Hepatocyte (in vitro differentiated cells): ENCODE measurements around the gene C19orf38.

ENCODE experiments used
- EZH2 ChIP-seq: fragments of 200-600 bp; sonication (generic); IDR thresholded peaks from 2 replicates; pipeline ENCODE4 v1.6.1; 2016; ENCODE audit warnings: antibody characterized with exemption, mild to moderate bottlenecking, borderline replicate concordance
- EZH2phosphoT487 ChIP-seq: fragments of 200-600 bp; sonication (generic); IDR thresholded peaks from one replicate; pipeline ENCODE4 v1.6.1; 2018; ENCODE audit warnings: antibody characterized with exemption, mild to moderate bottlenecking, low read depth, moderate library complexity; ENCODE audit not compliant: unreplicated experiment, severe bottlenecking
- TF ChIP-seq, protein P1 (sequence below): fragments of 200-600 bp; sonication (generic); IDR thresholded peaks from 2 replicates; pipeline ENCODE4 v1.5.1; 2016; ENCODE audit warnings: antibody characterized with exemption, mild to moderate bottlenecking; ENCODE audit not compliant: poor library complexity

- TF ChIP-seq, protein P1, sequence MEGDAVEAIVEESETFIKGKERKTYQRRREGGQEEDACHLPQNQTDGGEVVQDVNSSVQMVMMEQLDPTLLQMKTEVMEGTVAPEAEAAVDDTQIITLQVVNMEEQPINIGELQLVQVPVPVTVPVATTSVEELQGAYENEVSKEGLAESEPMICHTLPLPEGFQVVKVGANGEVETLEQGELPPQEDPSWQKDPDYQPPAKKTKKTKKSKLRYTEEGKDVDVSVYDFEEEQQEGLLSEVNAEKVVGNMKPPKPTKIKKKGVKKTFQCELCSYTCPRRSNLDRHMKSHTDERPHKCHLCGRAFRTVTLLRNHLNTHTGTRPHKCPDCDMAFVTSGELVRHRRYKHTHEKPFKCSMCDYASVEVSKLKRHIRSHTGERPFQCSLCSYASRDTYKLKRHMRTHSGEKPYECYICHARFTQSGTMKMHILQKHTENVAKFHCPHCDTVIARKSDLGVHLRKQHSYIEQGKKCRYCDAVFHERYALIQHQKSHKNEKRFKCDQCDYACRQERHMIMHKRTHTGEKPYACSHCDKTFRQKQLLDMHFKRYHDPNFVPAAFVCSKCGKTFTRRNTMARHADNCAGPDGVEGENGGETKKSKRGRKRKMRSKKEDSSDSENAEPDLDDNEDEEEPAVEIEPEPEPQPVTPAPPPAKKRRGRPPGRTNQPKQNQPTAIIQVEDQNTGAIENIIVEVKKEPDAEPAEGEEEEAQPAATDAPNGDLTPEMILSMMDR, result peak; percentile 66
- TF ChIP-seq EZH2, result no peak
- TF ChIP-seq EZH2phosphoT487, result no peak
These were observed 22.9 kb downstream of the C19orf38 start, which contains the start of gene CARM1 for GRCh38 chr19:10870955-10871603.
